IPS-18c (cell line): ENCODE results near the gene GJD2.

ENCODE experiments used
- H3K4me3 ChIP-seq: 2 replicates; pipeline ENCODE4 v1.7.0; 2013; ENCODE audit warnings: low read depth, mild to moderate bottlenecking, low read length, moderate library complexity; ENCODE audit not compliant: insufficient read depth
- H3K9me3 ChIP-seq: one replicate; pipeline ENCODE4 v1.6.1; 2013; ENCODE audit warnings: mild to moderate bottlenecking, low read length, moderate library complexity; ENCODE audit not compliant: control insufficient read depth, insufficient read depth

Gene GJD2

GRCh38 chr15:34716111-34716510, 38.7 kb downstream of the GJD2 start:
- Histone ChIP-seq H3K9me3 (no peaks in the 10 kb centered on the region), H3K4me3 (no peak overlapping the region)

GRCh38 chr15:34714476-34715121, 40.2 kb downstream of the GJD2 start:
- no peak overlapping the region for H3K4me3 ChIP-seq
- no peaks in the 10 kb centered on the region for H3K9me3 ChIP-seq

GRCh38 chr15:34713635-34714034, 41.2 kb downstream of the GJD2 start:
- H3K4me3 ChIP-seq = no peak overlapping the region
- H3K9me3 ChIP-seq = no peaks in the 10 kb centered on the region

GRCh38 chr15:34709866-34710265, 44.9 kb downstream of the GJD2 start:
- no peaks in the 10 kb centered on the region for H3K9me3 ChIP-seq
- H3K4me3 ChIP-seq = no peak overlapping the region

GRCh38 chr15:34708422-34708821, 46.4 kb downstream of the GJD2 start:
- no peaks in the 10 kb centered on the region for H3K9me3 ChIP-seq
- no peak overlapping the region for H3K4me3 ChIP-seq

- Histone ChIP-seq H3K9me3 (no peaks in the 10 kb centered on the region), H3K4me3 (no peak overlapping the region)
These were observed 53.3 kb downstream of the GJD2 start for GRCh38 chr15:34701536-34701935.
